Measurements from ENCODE around the gene MMGT1.

MMGT1 gene

GRCh38 chrX:135973548-135974278, at the start of gene MMGT1:
MMGT1 (minus strand) TSS chrX:135973988; CDS start chrX:135973675, 313 bp downstream.
- peak; percentile 68 for DNase-seq (ENCODE audit: low read depth, low spot score)

GRCh38 chrX:136021903-136022302, 48.1 kb upstream of the MMGT1 start:
- no peak for DNase-seq (ENCODE audit: low read depth, low spot score)

GRCh38 chrX:136021160-136021559, 47.4 kb upstream of the MMGT1 start:
- DNase-seq (ENCODE audit: low read depth, low spot score) = no peak

GRCh38 chrX:136019226-136019625, 45.4 kb upstream of the MMGT1 start:
- no peak for DNase-seq (ENCODE audit: low read depth, low spot score)

- DNase-seq (ENCODE audit: low read depth, low spot score) = no peak
Observed at GRCh38 chrX:136016881-136017280, 43.1 kb upstream of the MMGT1 start.

- no peak for DNase-seq (ENCODE audit: low read depth, low spot score)
Observed at GRCh38 chrX:136015016-136015415, 41.2 kb upstream of the MMGT1 start.

- DNase-seq (ENCODE audit: low read depth, low spot score) = no peak
Observed at GRCh38 chrX:135988245-135988644, 14.5 kb upstream of the MMGT1 start.

- no peak for DNase-seq (ENCODE audit: low read depth, low spot score)
Observed at GRCh38 chrX:135985973-135986310, 12.2 kb upstream of the MMGT1 start.

- DNase-seq (ENCODE audit: low read depth, low spot score) = peak; percentile 15
Observed at GRCh38 chrX:135985157-135985972, 11.6 kb upstream of the MMGT1 start, which contains the start of gene SLC9A6. SLC9A6 (plus strand) TSS chrX:135985435; CDS start chrX:135985659, 224 bp downstream.

GRCh38 chrX:135984791-135985156, 11.0 kb upstream of the MMGT1 start:
- no peak for DNase-seq (ENCODE audit: low read depth, low spot score)

- DNase-seq (ENCODE audit: low read depth, low spot score) = no peak
Observed at GRCh38 chrX:135984256-135984655, 10.5 kb upstream of the MMGT1 start.

- DNase-seq (ENCODE audit: low read depth, low spot score) = no peak
Observed at GRCh38 chrX:135982860-135983259, 9.1 kb upstream of the MMGT1 start.

- no peak for DNase-seq (ENCODE audit: low read depth, low spot score)
Observed at GRCh38 chrX:135981668-135982067, 7.9 kb upstream of the MMGT1 start.

GRCh38 chrX:135981010-135981409, 7.2 kb upstream of the MMGT1 start:
- DNase-seq (ENCODE audit: low read depth, low spot score) = no peak

GRCh38 chrX:135977611-135978010, 3.8 kb upstream of the MMGT1 start:
- no peak for DNase-seq (ENCODE audit: low read depth, low spot score)

- no peak for DNase-seq (ENCODE audit: low read depth, low spot score)
Observed at GRCh38 chrX:135975421-135975820, 1.6 kb upstream of the MMGT1 start.

GRCh38 chrX:135974279-135974856, 580 bp upstream of the MMGT1 start:
- DNase-seq (ENCODE audit: low read depth, low spot score) = peak; percentile 29

GRCh38 chrX:135973025-135973547, 702 bp downstream of the MMGT1 start:
- DNase-seq (ENCODE audit: low read depth, low spot score) = no peak

- no peak for DNase-seq (ENCODE audit: low read depth, low spot score)
Observed at GRCh38 chrX:135951291-135951690, 22.5 kb downstream of the MMGT1 start.

- no peak for DNase-seq (ENCODE audit: low read depth, low spot score)
Observed at GRCh38 chrX:135944486-135944885, 29.3 kb downstream of the MMGT1 start.

GRCh38 chrX:135931644-135932487, 41.9 kb downstream of the MMGT1 start:
- DNase-seq (ENCODE audit: low read depth, low spot score) = no peak
